Activated naive CD4-positive, alpha-beta T cell treated with anti-CD3 and anti-CD28 coated beads, Interleukin-2, amount 50 U/mL, for 24 hours (primary cell): ENCODE results near the gene LEFTY2.
"Not testable (repeated sequence)": the region's sequence is repeated elsewhere in the genome, so short reads cannot be mapped to it uniquely, and the experiment has no call there.

Experiments
- H3K27ac Mint-ChIP-seq: one replicate; pipeline ENCODE4 v1.8.0; 2021; ENCODE audit warnings: mild to moderate bottlenecking, mixed read lengths
- H3K27me3 Mint-ChIP-seq: one replicate; pipeline ENCODE4 v1.8.0; 2021; ENCODE audit warnings: mixed read lengths
- H3K36me3 Mint-ChIP-seq: one replicate; pipeline ENCODE4 v1.8.0; 2021; ENCODE audit warnings: mixed read lengths
- H3K4me1 Mint-ChIP-seq: one replicate; pipeline ENCODE4 v1.8.0; 2021; ENCODE audit warnings: mixed read lengths
- H3K4me3 Mint-ChIP-seq: one replicate; pipeline ENCODE4 v1.8.0; 2021; ENCODE audit warnings: mild to moderate bottlenecking, mixed read lengths
- H3K9me3 Mint-ChIP-seq: one replicate; pipeline ENCODE4 v1.8.0; 2021; ENCODE audit warnings: mixed read lengths

LEFTY2 gene

DNA sequence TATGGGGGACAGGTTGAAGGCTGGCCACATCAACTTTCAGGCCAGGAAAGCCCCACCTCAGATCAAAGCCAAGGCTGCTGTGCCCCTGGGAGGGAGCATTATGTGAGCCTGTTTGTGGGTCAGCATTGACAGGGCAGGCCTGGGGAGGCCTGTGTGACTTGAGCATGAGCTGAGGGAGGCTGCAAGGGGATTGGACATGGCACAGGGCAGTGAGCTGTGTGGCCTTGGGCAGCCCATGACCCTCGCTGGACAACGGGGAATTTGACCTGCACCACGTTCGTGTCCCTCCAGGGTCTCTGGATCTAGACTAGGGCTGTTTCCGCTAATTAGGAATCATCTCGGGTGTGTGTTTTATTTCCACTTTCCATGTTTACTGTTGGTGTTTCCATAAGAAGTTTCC lies 34.6 kb downstream of the LEFTY2 start:
- Mint-ChIP-seq H3K27me3 (no peaks in the 10 kb centered on the region), H3K27ac (no peak overlapping the region), H3K9me3 (no peaks in the 10 kb centered on the region), H3K4me1 (peaks cover 30% of the 10 kb centered on the region), H3K4me3 (no peak overlapping the region), H3K36me3 (no peaks in the 10 kb centered on the region)

DNA sequence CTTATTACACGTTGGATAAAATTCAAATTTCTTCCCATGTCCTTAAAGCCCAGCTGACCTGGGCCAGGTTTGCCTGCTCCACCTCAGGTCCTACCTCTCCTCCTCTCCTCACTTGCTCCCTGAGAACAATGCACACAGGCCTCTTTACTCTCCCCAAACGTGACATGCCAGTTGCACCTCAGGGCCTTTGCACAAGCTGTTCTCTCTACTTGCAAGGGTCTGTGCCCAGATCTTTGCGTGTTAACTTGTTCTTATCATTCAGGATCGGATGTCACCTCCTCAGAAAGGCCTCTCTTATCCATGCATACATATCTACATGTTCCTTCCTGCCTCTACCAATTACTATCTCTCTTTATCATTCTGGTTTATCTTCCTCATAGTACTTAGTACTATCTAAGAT lies 37.4 kb downstream of the LEFTY2 start:
- Mint-ChIP-seq H3K36me3 (no peaks in the 10 kb centered on the region), H3K4me3 (no peak overlapping the region), H3K27me3 (no peaks in the 10 kb centered on the region), H3K9me3 (no peaks in the 10 kb centered on the region), H3K27ac (no peak overlapping the region), H3K4me1 (peaks cover 31% of the 10 kb centered on the region)

DNA sequence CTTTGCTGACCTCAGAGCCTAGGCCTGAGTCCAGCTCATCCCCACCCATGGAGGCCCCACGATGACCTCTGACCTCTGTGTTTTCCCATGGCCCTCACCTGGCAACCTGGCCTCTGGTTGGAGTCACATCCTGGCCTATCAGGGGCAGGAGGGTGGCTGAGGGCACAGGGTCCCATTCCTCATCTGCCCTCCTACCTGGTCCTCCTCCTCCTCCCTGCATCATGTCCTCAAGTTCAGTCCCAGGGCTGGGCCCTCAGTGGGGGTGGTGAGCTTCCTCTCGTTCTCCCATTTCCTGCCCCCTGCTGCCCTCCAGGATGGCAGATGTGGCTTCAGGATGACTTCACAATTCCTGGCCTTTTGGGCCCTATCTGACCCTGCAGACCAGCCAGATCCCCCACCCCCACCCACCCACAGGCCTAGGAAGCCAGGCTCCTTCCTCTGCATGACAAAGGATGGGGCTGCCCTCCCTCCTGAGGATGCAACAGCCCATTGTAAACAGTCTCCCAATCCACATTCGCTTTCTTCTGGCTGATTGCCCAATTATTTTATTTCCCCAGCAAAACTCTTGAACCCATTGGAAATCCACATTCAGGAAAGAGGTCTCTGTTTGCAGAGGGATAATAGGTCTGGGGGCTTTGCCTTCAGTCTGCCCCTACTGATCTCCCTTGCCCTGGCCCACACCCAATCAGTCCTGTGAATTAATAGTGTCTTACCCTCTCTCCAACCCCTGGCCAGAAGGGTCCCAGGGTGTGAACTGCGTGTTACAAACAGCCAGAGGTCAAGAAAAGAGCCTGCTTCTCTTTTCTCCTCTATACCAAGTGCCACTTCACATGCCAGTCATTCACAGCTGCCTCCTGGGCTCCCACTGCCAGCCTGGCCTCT lies 41.7 kb downstream of the LEFTY2 start:
- H3K4me1 Mint-ChIP-seq: peaks cover 51% of the 10 kb centered on the region
- H3K27me3 Mint-ChIP-seq: no peaks in the 10 kb centered on the region
- no peaks in the 10 kb centered on the region for H3K9me3 Mint-ChIP-seq
- no peaks in the 10 kb centered on the region for H3K36me3 Mint-ChIP-seq
- peak overlapping the region; percentile 21 for H3K4me3 Mint-ChIP-seq
- peak overlapping the region; percentile 91 for H3K27ac Mint-ChIP-seq

DNA sequence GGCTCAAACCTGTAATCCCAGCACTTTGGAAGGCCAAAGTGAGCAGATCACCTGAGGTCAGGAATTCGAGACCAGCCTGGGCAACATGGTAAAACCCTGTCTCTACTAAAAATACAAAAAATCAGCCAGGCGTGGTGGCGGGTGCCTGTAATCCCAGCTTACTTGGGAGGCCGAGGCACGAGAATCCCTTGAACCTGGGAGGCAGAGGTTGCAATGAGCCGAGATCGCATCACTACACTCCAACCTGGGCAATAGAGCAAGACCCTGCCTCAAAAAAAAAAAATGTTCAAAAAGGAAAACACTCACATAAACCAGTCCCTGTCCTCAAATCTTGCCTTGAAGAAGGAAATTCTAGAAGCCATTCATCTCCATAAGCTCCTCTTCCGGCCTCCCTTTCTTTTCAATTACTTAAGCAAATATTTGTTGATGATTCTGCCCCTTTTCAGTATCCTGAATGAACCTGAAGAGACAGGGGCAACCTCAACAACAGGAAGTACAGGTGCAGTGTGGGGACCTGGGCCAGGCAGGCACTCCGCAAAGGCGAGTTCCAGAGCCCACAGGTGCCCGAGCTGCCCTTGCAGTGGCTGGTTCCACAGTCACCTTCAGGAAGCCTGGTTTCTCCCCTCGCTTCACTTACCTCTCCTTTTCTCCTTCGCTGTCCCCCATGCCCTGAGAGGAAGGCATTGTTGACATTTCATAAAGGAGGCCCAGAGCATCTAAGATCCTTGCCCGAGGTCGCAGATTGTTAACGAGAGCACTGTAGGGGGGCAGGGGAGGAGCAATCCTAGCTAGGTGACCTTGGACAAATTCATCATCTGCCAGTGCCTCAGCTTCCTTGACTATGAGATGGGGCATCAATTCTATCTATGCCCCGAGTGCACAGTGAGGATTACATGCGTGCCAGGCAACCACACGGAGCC lies 43.2 kb downstream of the LEFTY2 start:
- Mint-ChIP-seq H3K4me1 (peaks cover 61% of the 10 kb centered on the region), H3K9me3 (no peaks in the 10 kb centered on the region), H3K27me3 (no peaks in the 10 kb centered on the region), H3K4me3 (peak overlapping the region; percentile 37), H3K36me3 (no peaks in the 10 kb centered on the region), H3K27ac (peak overlapping the region; percentile 76)

DNA sequence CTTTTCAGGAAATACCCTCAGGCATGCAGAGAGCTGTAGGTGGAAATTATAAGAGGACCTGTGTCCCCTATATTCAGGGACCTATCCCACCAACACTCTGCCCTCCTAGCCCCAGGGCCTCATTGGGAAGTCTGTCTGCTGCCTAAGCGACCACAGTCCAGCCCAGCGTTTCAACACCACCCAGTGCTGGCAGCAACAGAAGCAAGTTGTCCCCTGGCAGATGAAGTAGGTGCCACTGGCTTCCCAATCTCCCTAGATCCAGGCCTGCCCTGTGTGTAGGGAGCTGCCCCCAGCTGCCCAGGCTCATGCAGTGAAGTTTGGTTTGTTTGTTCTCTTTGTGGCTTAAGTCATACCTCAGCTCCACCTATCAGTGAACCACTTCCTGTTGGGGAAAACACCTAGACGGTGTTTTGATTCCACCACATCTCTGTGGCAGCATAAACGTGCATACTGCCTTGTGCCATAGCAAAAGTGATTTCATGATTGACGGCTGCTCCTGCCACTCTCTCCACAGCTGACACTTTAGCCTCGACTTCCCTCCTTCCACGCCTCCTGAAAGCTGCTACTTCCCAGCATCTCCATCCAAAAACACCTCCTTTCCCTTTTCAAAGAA lies 44.0 kb downstream of the LEFTY2 start:
- H3K9me3 Mint-ChIP-seq: no peaks in the 10 kb centered on the region
- peak overlapping the region; percentile 76 for H3K27ac Mint-ChIP-seq
- H3K4me1 Mint-ChIP-seq: peaks cover 63% of the 10 kb centered on the region
- H3K27me3 Mint-ChIP-seq: no peaks in the 10 kb centered on the region
- H3K4me3 Mint-ChIP-seq: peak overlapping the region; percentile 37
- no peaks in the 10 kb centered on the region for H3K36me3 Mint-ChIP-seq

DNA sequence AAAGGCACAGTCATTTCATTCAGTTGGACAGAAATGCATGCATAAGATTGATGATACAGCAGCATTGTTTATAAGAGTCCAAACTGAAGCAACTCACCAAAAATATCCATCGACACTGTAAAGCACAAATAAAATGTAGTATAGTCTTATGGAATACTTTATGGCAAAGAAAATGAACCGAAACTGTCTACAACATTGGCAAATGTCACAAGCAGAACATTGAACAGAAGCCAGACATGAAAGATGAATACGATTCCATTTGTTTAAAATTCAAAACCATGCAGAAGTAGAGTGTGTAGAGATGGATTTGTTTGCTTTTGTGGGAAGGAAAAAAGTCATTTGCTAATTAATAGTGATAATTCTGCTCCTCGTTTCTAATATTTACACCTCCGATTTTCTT lies 44.5 kb downstream of the LEFTY2 start:
- Mint-ChIP-seq H3K27ac (peak overlapping the region; percentile 76), H3K27me3 (no peaks in the 10 kb centered on the region), H3K4me3 (peak overlapping the region; percentile 37), H3K9me3 (no peaks in the 10 kb centered on the region), H3K4me1 (peaks cover 68% of the 10 kb centered on the region), H3K36me3 (no peaks in the 10 kb centered on the region)

DNA sequence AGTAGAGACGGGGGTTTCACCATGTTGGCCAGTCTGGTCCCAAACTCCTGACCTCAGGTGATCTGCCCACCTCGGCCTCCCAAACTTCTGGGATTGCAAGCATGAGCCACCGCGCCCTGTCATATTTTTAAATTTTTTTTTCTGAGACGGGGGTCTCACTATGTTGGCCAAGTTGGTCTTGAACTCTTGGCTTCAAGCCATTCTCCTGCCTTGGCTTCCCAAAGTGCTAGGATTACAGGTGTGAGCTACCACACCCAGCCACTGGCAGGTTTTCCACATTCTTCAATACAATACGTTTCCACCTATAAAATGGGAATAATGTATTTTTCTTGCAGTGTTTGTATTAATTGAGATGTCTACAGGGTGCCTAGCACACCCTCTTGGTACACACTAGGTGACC lies 48.7 kb downstream of the LEFTY2 start:
- H3K27ac Mint-ChIP-seq: no peak overlapping the region
- peaks cover 54% of the 10 kb centered on the region for H3K4me1 Mint-ChIP-seq
- no peaks in the 10 kb centered on the region for H3K9me3 Mint-ChIP-seq
- no peak overlapping the region for H3K4me3 Mint-ChIP-seq
- H3K36me3 Mint-ChIP-seq: no peaks in the 10 kb centered on the region
- H3K27me3 Mint-ChIP-seq: no peaks in the 10 kb centered on the region

DNA sequence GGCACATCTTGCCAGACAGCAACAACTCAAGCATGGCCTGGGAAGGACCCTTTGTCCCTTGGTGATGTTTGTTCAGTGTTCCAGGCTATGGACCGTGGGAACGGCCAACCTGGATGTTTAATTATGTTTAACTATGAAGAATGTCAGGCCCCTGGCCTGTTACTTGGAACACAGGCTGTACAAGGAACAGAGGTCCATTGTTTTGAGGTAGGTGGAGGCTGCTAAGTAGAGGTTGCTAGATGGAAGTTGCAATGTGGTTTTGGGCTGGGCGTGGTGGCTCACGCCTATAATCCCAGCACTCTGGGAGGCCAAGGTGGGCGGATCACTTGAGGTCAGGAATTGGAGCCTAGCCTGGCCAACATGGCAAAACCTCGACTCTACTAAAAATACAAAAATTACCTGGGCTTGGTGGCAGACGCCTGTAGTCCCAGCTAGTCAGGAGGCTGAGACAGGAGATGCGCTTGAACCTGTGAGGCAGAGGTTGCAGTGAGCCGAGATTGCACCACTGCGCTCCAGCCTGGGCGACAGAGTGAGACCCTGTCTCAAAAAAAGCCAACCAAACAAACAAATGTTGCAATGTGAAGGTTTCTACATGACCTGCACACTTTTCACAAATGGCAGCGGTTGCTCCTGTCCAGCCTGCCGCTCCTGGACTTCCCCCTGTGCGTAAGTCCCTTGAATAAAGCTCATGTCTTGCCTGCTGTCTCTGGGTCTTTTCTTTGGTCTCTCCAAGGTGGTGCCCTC lies 49.6 kb downstream of the LEFTY2 start:
- Mint-ChIP-seq H3K4me3 (no peak overlapping the region), H3K27me3 (no peaks in the 10 kb centered on the region), H3K9me3 (no peaks in the 10 kb centered on the region), H3K4me1 (peaks cover 45% of the 10 kb centered on the region), H3K36me3 (no peaks in the 10 kb centered on the region), H3K27ac (no peak overlapping the region)

DNA sequence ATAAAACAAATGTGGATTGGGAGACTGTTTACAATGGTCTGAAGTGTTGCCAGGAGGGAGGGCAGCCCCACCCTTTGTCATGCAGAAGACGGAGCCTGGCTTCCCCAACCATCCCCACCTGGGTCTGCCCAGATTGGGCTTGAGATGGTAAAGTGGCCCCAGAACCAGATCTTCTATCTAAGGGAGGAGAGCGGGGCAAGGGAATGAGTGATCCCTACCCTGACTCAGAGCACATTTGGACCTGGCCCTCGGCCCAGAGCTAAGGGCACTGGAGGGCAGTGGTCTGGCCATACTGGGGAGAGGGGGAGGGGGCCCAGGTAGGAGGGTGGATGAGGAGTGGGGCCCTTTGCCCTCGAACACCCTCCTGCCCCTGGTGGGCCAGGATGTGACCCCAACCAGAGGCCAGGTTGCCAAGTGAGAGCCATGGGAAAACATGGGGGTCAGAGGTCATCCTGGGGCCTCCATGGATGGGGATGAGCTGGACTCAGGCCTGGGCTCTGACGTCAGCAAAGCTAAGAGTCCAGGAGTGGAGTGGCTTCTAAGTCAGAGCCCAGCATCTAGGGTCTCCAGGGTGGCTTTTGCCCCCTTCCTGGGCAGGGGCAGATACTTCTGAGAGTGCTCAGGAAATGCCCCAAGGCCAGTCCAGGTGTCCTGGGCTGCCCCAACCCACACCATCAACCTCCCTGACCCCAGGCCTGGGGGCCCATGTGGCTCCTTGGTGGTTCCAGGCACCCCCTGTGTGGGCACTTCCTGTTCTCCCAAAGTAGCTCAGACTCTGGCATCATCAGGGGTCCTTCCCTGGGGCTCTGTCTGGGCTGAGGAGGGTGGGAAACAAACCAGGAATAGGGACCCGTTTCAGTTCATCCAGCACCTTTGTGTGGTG lies 50.4 kb downstream of the LEFTY2 start:
- Mint-ChIP-seq H3K4me1 (peaks cover 38% of the 10 kb centered on the region), H3K4me3 (no peak overlapping the region), H3K36me3 (no peaks in the 10 kb centered on the region), H3K9me3 (no peaks in the 10 kb centered on the region), H3K27me3 (no peaks in the 10 kb centered on the region), H3K27ac (no peak overlapping the region)

DNA sequence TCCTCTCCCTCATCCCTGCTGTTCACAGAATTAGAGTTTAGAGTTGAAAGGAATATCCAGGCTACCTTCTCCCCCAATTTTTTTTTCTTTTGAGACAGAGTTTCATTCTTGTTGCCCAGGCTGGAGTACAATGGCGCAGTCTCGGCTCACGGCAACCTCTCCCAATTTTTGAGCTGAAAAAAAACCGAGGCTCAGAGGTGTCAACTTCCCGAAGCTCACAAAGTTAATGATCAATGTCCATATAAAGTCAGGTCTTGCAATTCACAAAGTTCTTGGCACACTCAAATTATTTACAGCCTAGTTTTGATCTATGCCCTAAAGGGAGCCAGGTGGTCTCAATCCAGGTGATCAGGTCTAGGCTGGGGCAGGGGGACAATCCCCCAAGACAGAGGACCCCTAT lies 51.3 kb downstream of the LEFTY2 start:
- peaks cover 37% of the 10 kb centered on the region for H3K4me1 Mint-ChIP-seq
- no peaks in the 10 kb centered on the region for H3K36me3 Mint-ChIP-seq
- H3K27ac Mint-ChIP-seq: no peak overlapping the region
- H3K4me3 Mint-ChIP-seq: no peak overlapping the region
- no peaks in the 10 kb centered on the region for H3K27me3 Mint-ChIP-seq
- H3K9me3 Mint-ChIP-seq: no peaks in the 10 kb centered on the region

DNA sequence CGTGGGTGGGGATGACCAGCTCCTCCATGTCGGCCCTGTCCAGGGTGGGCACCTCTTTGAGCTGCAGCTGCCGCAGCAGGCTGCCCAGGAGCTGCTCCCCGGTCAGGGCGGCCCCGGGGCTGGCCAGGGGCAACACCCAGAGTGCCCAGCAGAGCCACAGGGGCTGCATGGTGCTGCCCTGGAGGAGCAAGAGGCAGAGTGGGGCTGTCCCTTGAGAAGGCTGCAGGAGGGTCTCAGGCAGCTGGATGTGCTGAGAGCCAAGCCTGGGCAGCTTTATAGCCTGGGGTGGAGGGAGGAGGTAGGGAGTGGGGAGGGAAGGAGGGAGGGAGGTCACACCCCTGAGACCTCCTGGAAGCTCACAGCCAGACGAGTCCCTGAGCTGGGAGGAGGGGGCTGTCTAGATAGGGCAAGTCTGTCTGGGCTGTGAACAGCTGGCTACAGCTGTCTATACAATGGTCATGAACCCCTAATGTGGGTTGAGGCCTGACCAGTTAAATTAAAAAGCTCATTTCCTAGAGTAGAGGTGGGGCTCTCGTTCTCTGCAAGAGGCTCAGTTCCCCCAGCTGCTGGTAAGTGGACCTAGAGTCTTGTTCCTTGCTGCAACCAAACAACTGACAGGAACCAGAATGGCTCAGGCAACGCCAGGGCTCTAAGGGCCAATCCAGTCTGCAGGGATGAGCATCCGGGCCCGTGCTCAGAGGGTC lies 52.0 kb downstream of the LEFTY2 start, which contains the start of gene LEFTY1:
LEFTY1 (minus strand) TSS at position 249 of the 704 bp plus-strand sequence; CDS start at position 169, 80 bp downstream.
- no peak within 1 kb of the TSS for H3K27ac Mint-ChIP-seq
- peaks cover 31% of the 10 kb centered on the region for H3K4me1 Mint-ChIP-seq
- H3K9me3 Mint-ChIP-seq: no peaks in the 10 kb centered on the region
- H3K36me3 Mint-ChIP-seq: no peaks in the 10 kb centered on the region
- no peak within 1 kb of the TSS for H3K4me3 Mint-ChIP-seq
- no peaks in the 10 kb centered on the region for H3K27me3 Mint-ChIP-seq

DNA sequence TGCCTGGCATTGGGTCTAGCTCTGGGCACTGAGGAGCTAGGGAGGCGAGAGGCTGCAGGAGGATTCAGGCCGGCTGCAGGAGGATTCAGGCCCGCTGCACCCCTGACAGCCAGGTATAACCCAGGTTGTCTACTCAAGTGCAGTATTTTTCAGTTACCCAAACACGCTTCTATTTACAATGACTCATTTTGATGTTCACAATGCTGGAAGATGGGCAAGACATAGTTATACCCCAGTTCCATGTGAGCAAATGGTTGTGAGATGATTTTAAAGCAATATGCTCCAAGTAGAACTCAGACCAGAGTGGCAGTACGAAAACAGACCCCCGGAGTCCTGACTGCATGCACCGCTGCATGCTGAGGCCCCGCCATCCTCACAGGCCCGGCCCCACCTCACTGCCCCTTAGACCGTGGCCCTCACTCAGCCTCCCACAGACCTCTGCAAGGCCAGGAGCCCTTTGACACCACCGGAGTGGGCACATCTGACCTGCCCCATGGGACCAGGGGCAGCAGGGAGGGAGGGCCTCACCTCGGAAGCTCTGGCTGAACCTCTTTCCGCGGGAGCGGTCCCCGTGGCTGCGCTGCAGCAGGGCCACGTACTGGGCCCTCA lies 52.6 kb downstream of the LEFTY2 start:
- H3K4me1 Mint-ChIP-seq: peaks cover 33% of the 10 kb centered on the region
- H3K9me3 Mint-ChIP-seq: no peaks in the 10 kb centered on the region
- no peaks in the 10 kb centered on the region for H3K36me3 Mint-ChIP-seq
- H3K27me3 Mint-ChIP-seq: no peaks in the 10 kb centered on the region
- H3K4me3 Mint-ChIP-seq: no peak overlapping the region
- H3K27ac Mint-ChIP-seq: no peak overlapping the region

DNA sequence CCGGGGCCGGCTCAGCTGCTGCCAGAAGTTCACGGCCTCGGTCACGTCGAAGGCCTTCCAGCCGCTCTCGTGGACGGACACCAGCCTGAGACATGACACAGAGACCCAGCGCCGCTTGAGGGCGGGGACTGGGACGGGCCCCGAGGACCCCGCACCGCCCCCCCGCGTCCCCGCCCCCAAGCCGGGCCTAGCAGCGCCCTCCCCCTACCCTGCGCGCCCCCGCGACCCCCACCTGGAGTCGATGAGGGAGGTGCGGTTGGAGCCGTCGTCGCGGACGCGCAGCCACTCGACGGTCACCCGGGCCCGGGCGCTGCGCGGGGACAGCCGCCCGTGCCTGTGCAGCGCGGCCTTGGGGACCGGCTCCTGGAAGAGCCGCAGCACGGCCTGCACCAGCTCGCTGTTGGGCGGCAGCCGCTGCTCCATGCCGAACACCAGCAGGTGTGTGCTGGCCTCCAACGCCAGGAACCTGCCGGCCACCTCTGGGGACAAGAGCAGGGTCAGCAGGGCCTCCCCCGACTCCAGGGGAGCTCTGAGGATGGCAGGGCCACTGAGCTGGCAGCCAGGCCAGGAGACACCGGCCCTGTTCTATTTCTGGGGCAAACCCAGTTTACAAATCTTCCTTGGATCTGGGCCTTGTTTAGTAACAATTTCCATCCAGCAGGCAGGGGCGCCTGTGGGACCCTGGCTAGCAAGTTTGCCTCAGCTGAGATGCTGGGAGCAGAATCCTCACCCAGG lies 53.3 kb downstream of the LEFTY2 start:
- not testable (repeated sequence) for H3K9me3 Mint-ChIP-seq, H3K27ac Mint-ChIP-seq, H3K4me3 Mint-ChIP-seq, H3K27me3 Mint-ChIP-seq, H3K36me3 Mint-ChIP-seq
- peaks cover 34% of the 10 kb centered on the region for H3K4me1 Mint-ChIP-seq
